ENCODE measurements around the gene ZNF469.
"Not testable (repeated sequence)": the region's sequence is repeated elsewhere in the genome, so short reads cannot be mapped to it uniquely, and the experiment has no call there.

ZNF469 gene

DNA sequence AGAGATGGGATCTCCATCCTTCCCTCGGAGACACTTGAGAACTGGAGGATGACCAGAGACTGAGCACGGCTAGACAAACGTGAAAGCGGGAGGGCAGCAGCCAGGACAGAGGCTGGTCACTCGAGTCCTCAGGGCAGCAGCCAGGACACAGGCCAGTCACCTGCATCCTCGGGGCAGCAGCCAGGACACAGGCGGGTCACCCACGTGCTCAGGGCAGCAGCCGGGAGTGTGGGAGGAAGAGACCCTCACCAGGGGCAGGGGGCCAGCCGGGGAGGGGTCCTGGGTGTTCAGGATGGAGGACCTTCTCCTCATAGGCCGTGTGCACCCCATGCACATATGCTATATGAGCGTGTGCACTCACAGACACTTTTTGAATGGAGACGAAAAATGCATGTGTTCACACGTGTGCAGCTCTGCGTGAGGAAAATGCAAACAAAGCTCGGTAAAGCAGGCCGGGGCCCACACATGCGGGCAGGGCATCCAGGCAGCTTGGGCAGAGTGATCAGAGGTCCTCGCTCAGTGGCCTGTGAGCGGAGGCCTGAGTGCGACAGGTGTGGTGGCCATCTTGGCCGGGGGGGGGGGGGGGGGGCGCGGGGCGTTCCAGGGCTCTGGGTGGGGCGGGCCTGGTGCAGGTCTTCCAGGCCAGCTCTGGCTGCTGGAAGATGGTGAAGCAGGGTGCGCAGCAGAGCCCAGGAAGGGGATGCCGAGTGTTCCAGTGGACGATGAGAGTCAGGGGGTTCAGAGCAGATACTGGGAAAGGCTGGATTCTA, 26.7 kb downstream of the ZNF469 start:
- Histone ChIP-seq H3K27ac (ENCODE audit: low read depth, low read length) (no peak overlapping the region), H3K4me1 (ENCODE audit: control insufficient read depth, insufficient read depth, low read length) (no peaks in the 10 kb centered on the region), H3K36me3 (ENCODE audit: control insufficient read depth, insufficient read depth, low read length) (no peaks in the 10 kb centered on the region), H3K9ac (ENCODE audit: low read length) (no peak overlapping the region), H3K4me3 (ENCODE audit: low read length) (no peak overlapping the region), H3K27me3 (ENCODE audit: control insufficient read depth, insufficient read depth, low read length) (no peaks in the 10 kb centered on the region)

DNA sequence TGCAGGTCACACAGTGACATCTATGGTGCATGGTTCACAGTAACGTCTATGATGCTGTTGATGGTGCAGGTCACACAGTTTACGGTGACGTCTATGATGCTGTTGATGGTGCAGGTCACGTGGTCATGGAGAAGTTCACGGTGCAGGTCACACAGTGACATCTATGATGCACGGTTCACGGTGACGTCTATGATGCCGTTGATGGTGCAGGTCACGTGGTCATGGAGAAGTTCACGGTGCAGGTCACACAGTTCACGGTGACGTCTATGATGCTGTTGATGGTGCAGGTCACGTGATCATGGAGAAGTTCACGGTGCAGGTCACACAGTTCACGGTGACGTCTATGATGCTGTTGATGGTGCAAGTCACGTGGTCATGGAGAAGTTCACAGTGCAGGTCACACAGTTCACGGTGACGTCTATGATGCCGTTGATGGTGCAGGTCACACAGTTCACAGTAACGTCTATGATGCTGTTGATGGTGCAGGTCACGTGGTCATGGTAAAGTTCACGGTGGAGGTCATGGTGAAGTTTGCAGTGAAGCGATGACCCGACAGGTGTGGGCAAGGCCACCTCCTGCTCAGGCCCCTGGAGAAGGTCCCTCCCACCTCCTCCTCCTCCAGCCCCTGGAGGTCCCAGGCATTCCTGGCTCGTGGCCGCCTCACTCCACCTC, 27.7 kb downstream of the ZNF469 start:
- not testable (repeated sequence) for H3K9ac ChIP-seq (ENCODE audit: low read length); H3K27ac ChIP-seq (ENCODE audit: low read depth, low read length); H3K36me3 ChIP-seq (ENCODE audit: control insufficient read depth, insufficient read depth, low read length); H3K27me3 ChIP-seq (ENCODE audit: control insufficient read depth, insufficient read depth, low read length); H3K4me1 ChIP-seq (ENCODE audit: control insufficient read depth, insufficient read depth, low read length); H3K4me3 ChIP-seq (ENCODE audit: low read length)

DNA sequence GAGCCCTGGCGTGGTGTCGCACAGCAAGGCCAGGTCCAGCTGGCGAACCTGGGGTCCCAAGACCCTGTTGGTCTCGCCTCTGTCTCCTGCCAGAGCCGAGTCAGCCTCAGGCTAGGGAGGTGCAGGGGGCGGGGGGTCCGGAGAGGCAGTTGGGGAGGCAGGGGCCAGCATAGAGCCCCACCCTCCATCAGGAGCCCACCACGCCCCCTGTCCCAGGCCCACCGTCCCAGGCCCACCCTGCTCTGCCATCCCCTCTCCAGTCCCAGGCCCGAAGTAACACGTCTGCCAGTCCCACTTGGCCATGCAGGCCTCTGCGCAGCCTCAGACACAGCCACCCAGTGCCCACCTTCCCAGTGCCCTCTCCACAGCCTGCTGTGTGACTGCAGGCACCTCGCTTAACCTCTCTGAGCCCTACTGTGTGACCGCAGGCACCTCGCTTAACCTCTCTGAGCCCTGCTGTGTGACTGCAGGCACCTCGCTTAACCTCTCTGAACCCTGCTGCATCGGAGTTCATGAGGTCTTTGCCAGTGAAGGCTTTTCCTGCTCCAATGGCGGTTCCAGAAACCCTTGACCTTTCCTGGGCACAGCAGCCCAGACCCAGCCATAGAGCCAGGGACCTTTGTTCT, 29.3 kb downstream of the ZNF469 start:
- Histone ChIP-seq H3K4me1 (ENCODE audit: control insufficient read depth, insufficient read depth, low read length) (no peaks in the 10 kb centered on the region), H3K9ac (ENCODE audit: low read length) (no peak overlapping the region), H3K27me3 (ENCODE audit: control insufficient read depth, insufficient read depth, low read length) (no peaks in the 10 kb centered on the region), H3K27ac (ENCODE audit: low read depth, low read length) (no peak overlapping the region), H3K4me3 (ENCODE audit: low read length) (no peak overlapping the region), H3K36me3 (ENCODE audit: control insufficient read depth, insufficient read depth, low read length) (no peaks in the 10 kb centered on the region)

DNA sequence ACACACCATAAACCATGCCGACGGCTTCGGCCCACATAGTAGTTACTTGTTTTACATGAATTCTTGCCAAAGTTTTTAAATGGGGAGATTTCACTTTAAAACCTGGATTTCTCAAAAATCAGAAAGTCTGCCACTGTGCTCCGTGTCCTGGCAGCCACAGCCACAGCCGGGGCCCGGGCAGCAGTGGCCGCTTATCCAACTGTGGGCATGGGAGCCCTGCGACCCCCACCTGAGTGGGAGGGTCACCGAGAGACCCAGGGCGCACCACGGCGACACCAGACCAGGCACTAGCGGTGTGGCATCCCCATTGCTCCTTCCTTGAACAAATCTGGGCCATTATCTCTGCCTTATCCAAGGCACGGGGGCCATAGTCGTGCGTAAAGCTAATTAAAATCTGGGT, 30.0 kb downstream of the ZNF469 start:
- H3K4me3 ChIP-seq (ENCODE audit: low read length): no peak overlapping the region
- no peak overlapping the region for H3K27ac ChIP-seq (ENCODE audit: low read depth, low read length)
- no peaks in the 10 kb centered on the region for H3K4me1 ChIP-seq (ENCODE audit: control insufficient read depth, insufficient read depth, low read length)
- no peaks in the 10 kb centered on the region for H3K27me3 ChIP-seq (ENCODE audit: control insufficient read depth, insufficient read depth, low read length)
- H3K9ac ChIP-seq (ENCODE audit: low read length): no peak overlapping the region
- no peaks in the 10 kb centered on the region for H3K36me3 ChIP-seq (ENCODE audit: control insufficient read depth, insufficient read depth, low read length)

DNA sequence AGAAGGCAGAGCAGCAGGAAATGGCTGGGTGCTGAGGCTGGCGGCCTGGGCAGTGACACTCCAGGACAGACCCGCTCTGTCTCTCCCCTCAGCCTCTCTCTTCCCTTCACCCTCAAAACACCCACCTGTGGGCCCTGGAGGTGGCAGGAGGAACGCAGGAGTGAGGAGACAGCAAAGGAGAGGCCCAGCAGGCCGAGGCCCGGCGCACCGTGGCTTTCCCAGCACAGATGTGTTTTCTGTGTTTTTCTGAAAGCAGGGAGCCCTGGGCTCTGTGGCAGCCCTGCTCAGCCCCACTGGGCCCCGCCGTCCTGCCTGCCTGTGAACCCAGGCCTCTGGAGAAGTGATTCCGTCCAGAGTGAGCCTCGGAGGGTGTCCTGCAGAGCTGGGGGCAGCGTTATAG, 30.5 kb downstream of the ZNF469 start:
- Histone ChIP-seq H3K27ac (ENCODE audit: low read depth, low read length) (no peak overlapping the region), H3K9ac (ENCODE audit: low read length) (no peak overlapping the region), H3K4me3 (ENCODE audit: low read length) (no peak overlapping the region), H3K27me3 (ENCODE audit: control insufficient read depth, insufficient read depth, low read length) (no peaks in the 10 kb centered on the region), H3K36me3 (ENCODE audit: control insufficient read depth, insufficient read depth, low read length) (no peaks in the 10 kb centered on the region), H3K4me1 (ENCODE audit: control insufficient read depth, insufficient read depth, low read length) (no peaks in the 10 kb centered on the region)

DNA sequence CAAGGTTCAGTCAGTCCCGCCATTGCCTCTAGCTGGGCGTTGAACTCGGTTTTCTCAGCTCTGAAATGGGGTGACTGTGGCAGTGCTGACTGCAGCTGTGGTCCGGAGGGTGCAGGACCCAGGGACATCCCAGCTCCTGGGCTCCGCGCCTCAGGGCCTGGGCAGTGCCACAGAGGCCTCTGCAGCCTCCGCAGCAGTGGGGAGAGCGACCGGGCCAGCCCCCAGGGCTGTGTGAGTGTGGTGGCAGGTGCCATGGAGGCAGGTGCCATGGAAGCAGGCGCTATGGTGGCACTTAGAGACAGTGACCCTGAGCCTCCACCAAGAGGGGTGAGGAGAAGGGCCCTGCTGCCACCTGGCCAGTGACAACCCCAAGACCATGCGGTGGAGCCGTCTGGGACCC, 30.9 kb downstream of the ZNF469 start:
- no peaks in the 10 kb centered on the region for H3K4me1 ChIP-seq (ENCODE audit: control insufficient read depth, insufficient read depth, low read length)
- no peaks in the 10 kb centered on the region for H3K27me3 ChIP-seq (ENCODE audit: control insufficient read depth, insufficient read depth, low read length)
- no peak overlapping the region for H3K27ac ChIP-seq (ENCODE audit: low read depth, low read length)
- H3K4me3 ChIP-seq (ENCODE audit: low read length): no peak overlapping the region
- no peak overlapping the region for H3K9ac ChIP-seq (ENCODE audit: low read length)
- H3K36me3 ChIP-seq (ENCODE audit: control insufficient read depth, insufficient read depth, low read length): no peaks in the 10 kb centered on the region

DNA sequence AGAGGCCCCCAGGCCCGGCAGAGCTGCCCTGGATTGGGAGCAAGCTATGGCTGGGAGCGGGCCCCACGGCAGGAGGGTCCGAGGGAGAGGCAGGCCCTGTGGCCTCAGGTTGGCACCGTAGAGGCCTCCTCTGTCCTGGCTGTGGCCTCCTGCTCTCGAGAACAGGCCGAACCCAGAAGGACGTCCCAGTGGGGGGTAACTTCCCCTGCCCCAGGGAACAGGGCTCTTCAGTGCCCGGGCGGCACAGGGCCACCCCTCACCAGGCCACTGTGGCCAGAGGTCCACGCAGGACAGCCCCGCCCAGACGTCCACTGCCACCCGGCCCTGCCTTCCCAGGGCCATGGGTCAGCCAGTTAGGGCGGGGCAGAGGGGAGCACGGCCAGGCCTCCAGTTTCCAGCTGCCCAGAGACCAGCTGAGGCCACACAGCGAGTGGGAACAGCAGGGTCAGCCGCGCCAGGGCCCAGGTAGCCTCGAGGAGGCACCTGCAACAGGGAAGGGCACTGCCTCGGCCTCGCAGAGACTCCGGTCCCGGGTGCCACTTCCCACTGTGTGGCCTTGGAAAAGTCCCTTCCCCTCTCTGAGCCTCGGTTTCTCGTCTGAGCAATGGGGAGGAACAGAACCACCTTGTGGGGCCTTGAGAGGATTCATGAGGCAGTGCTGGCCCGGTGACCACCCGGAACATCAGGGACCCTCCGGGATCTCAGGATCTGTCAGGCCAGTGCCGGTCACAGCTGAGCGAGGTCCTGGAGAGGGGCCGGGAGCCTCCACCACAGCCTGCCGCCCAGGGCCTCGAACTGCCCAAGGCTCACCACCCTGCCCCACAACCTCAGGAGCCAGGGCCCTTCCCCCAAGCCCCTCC, 32.0 kb downstream of the ZNF469 start:
- no peaks in the 10 kb centered on the region for H3K36me3 ChIP-seq (ENCODE audit: control insufficient read depth, insufficient read depth, low read length)
- H3K4me3 ChIP-seq (ENCODE audit: low read length): no peak overlapping the region
- no peaks in the 10 kb centered on the region for H3K4me1 ChIP-seq (ENCODE audit: control insufficient read depth, insufficient read depth, low read length)
- no peaks in the 10 kb centered on the region for H3K27me3 ChIP-seq (ENCODE audit: control insufficient read depth, insufficient read depth, low read length)
- no peak overlapping the region for H3K9ac ChIP-seq (ENCODE audit: low read length)
- no peak overlapping the region for H3K27ac ChIP-seq (ENCODE audit: low read depth, low read length)

DNA sequence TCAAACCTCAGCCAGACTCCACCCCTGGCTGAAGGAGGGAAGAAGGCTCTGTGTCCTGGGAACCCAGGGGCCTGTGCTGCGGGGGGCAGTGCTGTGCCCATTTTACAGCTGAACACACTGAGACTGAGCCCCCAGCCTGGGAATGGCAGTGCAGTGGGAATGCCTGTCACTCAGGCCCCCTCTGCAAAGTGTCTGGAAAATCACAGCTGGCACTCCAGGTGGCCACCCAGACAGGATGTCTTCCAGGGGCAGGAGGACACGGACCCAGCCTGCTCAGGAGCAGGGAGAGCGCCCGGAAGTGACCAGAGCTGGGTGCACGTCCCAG, 32.6 kb downstream of the ZNF469 start:
- H3K4me1 ChIP-seq (ENCODE audit: control insufficient read depth, insufficient read depth, low read length): no peaks in the 10 kb centered on the region
- no peak overlapping the region for H3K9ac ChIP-seq (ENCODE audit: low read length)

DNA sequence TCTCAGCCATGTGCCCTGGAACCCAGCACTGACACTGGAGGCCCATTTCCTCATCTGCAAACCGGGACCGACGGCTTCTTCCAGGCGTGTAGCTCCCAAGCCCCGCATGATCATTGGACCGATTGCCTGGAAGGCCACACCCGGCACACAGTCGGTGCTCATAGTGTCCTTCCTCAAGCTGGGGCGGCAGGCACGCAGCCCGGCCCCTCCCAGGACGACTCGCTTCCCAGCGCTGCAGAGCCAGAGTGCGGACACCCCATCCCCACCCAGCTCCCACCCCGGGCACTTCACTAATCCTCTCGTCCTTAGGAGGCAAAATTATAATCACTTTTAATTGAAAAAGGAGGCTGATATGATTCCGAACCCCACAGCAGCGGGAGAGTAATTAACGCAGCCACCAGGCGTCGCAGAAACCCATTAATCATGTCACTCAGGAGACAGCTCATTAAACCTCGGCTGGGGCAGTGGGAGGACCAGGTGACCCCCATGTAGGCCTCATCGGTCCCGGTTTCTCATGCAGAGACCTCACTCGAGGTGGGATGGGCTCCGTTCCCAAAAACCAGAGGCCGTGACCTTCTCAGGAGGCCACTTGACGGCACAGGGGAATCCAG, 33.1 kb downstream of the ZNF469 start:
- Histone ChIP-seq H3K36me3 (ENCODE audit: control insufficient read depth, insufficient read depth, low read length) (no peaks in the 10 kb centered on the region), H3K4me3 (ENCODE audit: low read length) (no peak overlapping the region), H3K9ac (ENCODE audit: low read length) (no peak overlapping the region), H3K27me3 (ENCODE audit: control insufficient read depth, insufficient read depth, low read length) (no peaks in the 10 kb centered on the region), H3K4me1 (ENCODE audit: control insufficient read depth, insufficient read depth, low read length) (no peaks in the 10 kb centered on the region), H3K27ac (ENCODE audit: low read depth, low read length) (no peak overlapping the region)

More for the DNA sequence above, 32.6 kb downstream of the ZNF469 start:
- Histone ChIP-seq H3K27ac (ENCODE audit: low read depth, low read length) (no peak overlapping the region), H3K36me3 (ENCODE audit: control insufficient read depth, insufficient read depth, low read length) (no peaks in the 10 kb centered on the region), H3K4me3 (ENCODE audit: low read length) (no peak overlapping the region), H3K27me3 (ENCODE audit: control insufficient read depth, insufficient read depth, low read length) (no peaks in the 10 kb centered on the region)

DNA sequence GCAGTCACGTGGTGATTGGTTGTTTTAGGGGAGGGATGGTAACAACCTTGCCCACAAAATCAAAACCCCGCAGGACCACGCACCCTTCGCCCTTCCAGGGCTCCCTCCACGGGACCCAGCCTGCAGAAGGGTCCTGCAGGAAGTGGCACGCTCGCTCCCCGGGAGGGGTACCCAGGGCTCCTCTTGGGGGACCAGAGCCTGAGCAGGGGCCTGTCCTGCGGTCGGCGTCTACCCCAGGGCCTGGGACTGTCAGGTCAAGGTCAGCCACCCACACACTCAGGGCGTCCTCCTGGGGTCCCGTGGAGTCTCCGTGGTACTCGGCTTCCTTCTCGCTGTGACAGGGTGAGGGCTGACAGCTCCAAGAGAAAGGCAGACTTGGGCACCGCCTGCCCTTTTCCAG, 33.9 kb downstream of the ZNF469 start:
- no peaks in the 10 kb centered on the region for H3K4me1 ChIP-seq (ENCODE audit: control insufficient read depth, insufficient read depth, low read length)
- no peaks in the 10 kb centered on the region for H3K27me3 ChIP-seq (ENCODE audit: control insufficient read depth, insufficient read depth, low read length)
- H3K9ac ChIP-seq (ENCODE audit: low read length): no peak overlapping the region
- H3K36me3 ChIP-seq (ENCODE audit: control insufficient read depth, insufficient read depth, low read length): no peaks in the 10 kb centered on the region
- H3K4me3 ChIP-seq (ENCODE audit: low read length): no peak overlapping the region
- no peak overlapping the region for H3K27ac ChIP-seq (ENCODE audit: low read depth, low read length)

DNA sequence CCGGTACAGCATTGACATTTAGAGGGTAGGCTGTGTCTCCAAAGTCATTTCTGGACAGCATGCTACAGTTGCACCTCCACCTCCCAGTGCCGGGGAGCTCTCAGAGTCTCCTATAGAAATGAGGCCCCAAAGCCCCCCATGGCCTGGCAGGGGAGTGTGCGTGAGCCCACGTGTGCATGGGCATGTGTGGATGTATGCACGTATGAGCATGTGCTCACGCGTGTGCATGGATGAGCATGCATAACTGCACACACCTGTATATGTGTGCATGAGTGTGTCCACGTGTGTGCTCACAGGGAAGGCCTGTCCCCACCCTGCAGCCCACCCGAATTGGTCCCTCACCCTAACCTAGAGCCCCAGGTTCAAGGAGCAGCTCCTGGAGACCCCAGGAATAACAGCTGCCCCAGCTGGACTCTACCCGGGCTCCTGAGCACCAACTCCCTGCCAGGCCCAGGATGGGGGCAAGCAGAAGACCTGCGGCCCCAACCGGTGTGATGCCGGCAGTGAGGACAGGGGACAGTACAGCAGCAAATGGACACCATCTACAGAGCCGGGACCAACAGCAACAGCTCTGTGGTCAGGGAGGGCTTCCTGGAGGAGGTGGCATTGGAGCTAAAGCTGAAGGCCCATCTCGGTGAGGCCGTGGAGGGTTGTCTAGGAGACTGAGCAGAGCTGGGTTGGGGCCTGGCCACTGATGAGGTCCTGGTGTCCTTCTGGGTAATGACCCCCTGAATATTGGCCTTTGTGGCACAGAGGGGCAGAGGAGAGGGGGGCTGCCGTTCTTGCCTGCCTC, 35.1 kb downstream of the ZNF469 start:
- H3K9ac ChIP-seq (ENCODE audit: low read length): no peak overlapping the region
- no peaks in the 10 kb centered on the region for H3K4me1 ChIP-seq (ENCODE audit: control insufficient read depth, insufficient read depth, low read length)
- H3K36me3 ChIP-seq (ENCODE audit: control insufficient read depth, insufficient read depth, low read length): no peaks in the 10 kb centered on the region
- no peak overlapping the region for H3K4me3 ChIP-seq (ENCODE audit: low read length)
- H3K27ac ChIP-seq (ENCODE audit: low read depth, low read length): no peak overlapping the region
- no peaks in the 10 kb centered on the region for H3K27me3 ChIP-seq (ENCODE audit: control insufficient read depth, insufficient read depth, low read length)
